GM13977 (cell line): Measurements from ENCODE around the gene ADARB1.

Experiments
- DNase-seq: peaks from one replicate; pipeline ENCODE4 v3.0.0; 2012; ENCODE audit warnings: low spot score
- in situ Hi-C: fragments of 300-500 bp; cut with MboI; formaldehyde crosslinking; loops from one replicate; pipeline ENCODE4 v1.12.0; 2022; ENCODE audit warnings: low sequenced_read_pairs, low pct_unique_long_range_greater_than_20kb, mixed read lengths, inconsistent platforms; ENCODE audit not compliant: unreplicated experiment
- TF ChIP-seq, protein P1 (sequence below): IDR thresholded peaks from 2 replicates; pipeline ENCODE4 v1.5.1; 2012; ENCODE audit warnings: mild to moderate bottlenecking, control low read depth; ENCODE audit not compliant: insufficient read depth; ENCODE audit errors: extremely low read depth, missing control alignments

Gene ADARB1

DNA sequence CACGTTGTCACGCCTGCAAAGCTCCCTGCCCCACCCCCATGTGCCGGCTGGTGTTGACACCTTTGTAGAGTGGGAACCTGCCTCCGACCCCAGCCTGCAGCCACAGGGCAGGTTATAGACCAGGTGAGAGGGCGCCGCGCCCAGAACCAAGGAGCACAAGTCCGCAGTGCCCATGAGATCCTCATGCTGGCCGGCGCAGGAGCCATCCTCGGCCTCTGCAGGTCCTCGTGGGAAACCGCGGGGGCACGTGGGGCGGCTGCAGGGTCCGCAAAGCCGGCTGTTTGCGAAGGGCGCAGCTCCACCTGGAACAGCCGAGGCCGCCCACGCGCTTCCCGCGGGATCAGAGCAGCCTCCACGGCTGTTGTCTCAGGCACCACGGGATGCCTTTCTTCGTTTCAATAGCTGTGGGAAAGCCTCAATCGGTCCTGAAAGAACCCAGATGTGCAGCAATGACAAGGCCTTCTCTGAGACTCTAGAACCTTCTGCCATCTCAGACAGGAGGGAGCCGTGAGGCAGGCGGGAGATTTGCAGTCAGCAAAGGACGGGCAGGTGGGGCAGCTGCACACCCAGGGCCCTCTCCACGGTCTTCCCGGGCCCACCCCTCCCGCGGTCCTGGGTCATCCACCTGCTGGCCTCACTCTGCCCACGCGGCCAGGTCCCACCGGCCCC is 183.4 kb downstream of the ADARB1 start:
- TF ChIP-seq, protein P1, sequence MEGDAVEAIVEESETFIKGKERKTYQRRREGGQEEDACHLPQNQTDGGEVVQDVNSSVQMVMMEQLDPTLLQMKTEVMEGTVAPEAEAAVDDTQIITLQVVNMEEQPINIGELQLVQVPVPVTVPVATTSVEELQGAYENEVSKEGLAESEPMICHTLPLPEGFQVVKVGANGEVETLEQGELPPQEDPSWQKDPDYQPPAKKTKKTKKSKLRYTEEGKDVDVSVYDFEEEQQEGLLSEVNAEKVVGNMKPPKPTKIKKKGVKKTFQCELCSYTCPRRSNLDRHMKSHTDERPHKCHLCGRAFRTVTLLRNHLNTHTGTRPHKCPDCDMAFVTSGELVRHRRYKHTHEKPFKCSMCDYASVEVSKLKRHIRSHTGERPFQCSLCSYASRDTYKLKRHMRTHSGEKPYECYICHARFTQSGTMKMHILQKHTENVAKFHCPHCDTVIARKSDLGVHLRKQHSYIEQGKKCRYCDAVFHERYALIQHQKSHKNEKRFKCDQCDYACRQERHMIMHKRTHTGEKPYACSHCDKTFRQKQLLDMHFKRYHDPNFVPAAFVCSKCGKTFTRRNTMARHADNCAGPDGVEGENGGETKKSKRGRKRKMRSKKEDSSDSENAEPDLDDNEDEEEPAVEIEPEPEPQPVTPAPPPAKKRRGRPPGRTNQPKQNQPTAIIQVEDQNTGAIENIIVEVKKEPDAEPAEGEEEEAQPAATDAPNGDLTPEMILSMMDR, result no peak
- in situ Hi-C loops, result no loop called here
- no peak for DNase-seq

DNA sequence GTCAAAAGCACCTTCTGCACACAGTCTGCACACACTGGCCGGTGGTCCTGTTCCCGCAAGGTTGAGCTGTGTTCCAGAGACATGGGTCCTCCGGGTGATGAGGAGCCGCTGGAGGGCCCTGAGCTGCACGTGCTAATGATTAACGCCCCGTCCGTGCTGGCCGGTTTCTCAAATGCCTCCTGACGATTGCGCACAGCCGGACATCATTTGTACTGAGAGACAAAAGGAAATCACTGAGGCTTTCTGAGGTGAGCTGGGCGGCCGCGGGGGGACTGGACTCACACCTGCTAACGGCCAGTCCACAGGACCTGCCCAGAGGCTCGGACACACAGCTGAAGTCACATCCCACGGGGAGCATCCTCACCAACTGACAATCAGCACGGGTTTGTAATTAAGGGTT is 184.1 kb downstream of the ADARB1 start:
- no peak for DNase-seq
- in situ Hi-C loops, result no loop called here
- TF ChIP-seq, protein P1, result no peak

DNA sequence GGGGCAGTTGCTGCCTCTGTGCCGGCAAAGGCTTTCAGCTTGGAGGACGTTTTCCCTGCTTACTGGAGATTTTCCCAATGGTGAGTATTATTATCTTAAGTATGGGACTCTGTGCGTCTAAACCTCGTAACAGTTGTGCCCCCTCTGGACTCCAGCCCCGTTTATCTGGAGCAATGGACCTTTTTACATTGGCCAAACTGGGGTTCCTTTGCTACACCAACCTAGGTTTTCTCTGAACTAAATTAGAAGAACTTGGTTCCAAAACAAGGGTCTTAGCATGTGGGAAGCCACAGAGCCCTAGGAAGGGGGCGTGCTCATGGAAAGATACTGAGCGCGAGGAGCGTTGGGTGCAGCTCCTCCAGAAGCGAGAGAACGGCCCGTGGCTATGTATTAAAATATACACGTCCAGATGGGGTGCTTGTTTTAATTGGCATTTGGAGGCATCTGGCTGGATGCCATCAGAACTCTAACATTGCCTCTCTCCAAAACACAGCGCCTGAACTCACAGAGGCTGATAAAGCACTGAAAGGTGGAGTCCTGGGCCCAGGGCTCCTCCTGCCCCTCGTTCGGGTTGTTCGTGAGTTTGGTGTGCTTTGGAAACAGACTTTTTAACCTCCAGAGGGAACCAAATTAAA is 184.9 kb downstream of the ADARB1 start:
- no peak for DNase-seq
- in situ Hi-C loops, result no loop called here
- TF ChIP-seq, protein P1, result no peak

DNA sequence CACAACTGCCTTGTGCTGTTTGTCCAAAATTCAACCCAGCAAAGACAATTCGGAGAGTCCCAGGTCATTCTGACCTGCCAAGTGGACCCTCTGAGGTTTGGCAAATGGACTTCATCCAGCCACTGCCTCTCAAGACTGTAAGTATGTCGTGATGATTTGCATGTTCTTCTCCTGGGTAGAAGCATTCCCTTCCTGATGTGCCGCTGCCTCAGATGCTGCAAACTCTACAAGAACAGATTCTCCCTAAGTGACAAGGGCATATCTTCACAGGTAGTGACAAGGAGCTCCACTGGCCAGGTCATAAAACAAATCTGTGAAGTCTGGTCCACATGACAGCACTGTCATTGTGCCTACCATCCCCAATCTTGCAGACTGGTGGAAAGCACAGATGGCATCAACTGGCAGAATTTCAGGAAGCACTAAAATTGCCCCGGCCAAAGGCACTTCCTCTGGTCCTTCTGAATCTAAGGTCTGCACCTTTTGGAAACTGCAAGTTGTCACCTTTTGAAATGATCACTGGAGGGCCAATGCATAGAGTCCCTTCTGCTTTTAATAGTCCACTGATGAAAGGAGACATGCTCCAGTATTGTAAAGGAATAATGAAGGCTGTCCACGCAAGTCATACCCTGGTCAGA is 185.9 kb downstream of the ADARB1 start:
- TF ChIP-seq, protein P1, result no peak
- in situ Hi-C loops, result no loop called here
- no peak for DNase-seq

DNA sequence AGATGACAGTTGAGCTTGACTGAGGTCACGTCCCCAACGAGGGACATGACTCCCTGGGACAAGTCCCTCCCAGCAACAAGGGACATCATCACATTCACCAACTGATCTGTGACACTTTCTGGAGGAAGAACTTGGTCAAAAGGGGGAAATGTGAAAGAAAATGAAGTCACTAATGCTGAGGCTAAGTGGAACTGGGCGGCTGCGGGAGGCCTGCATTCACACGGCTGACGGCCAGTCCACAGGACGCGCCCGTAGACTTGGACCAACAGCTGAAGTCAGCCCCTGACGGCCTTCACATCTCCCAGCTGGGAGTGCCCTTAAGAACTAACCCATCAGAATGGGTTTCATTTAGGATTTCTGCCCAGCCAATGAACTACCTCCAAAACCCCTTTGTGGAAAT is 186.7 kb downstream of the ADARB1 start:
- in situ Hi-C loops, result no loop called here
- no peak for DNase-seq
- TF ChIP-seq, protein P1, result no peak

DNA sequence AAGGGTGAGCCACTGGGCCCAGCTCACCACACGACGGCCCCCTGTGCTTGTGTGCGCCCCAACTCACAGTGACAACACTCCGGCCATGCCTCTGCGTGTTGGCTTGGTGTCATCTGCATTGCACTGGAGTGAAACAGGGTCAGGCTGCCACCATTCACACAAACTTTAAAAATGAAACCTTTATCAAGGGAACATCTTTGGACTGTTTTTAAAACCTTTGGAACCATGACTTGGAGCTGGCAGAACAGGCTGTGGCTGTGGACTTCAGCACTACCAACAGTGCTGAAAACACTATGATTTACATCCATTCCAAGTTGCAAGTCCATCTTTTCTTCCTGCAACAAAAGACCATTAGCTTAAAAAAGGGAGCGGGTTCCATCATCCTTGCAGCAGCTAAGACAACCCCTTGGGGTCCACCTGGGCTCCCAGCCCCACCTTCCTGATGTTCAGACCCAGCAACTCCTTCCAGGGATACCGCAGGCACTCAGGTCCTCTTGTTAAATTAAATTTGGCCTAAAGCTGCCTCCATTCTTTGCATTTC is 187.7 kb downstream of the ADARB1 start:
- in situ Hi-C loops, result no loop called here
- TF ChIP-seq, protein P1, result no peak
- no peak for DNase-seq
